ENCODE measurements around the gene FGF3.

- TF ChIP-seq CTCF (IDR thresholded peaks at IDR 0.05; ENCODE audit: insufficient read depth, low read length, poor library complexity, severe bottlenecking) (no peak), EZH2phosphoT487 (conservative IDR thresholded peaks at IDR 0.05; ENCODE audit: low read length) (no peak)
These were observed 12.0 kb downstream of the FGF3 start for GRCh38 chr11:69807106-69807815.

Measured in SU-DHL-6 (cell line).